ENCODE results near the gene ZMYND8.
"Not testable (repeated sequence)": the region's sequence is repeated elsewhere in the genome, so short reads cannot be mapped to it uniquely, and the experiment has no call there.

Gene ZMYND8

GRCh38 chr20:47356526-47357295 is at the start of gene ZMYND8:
TSS of gene ZMYND8 (minus strand) at chr20:47356699. CDS start at chr20:47356670, 29 bp downstream.
- DNase-seq (ENCODE audit: low read depth): peak; percentile 93

DNA sequence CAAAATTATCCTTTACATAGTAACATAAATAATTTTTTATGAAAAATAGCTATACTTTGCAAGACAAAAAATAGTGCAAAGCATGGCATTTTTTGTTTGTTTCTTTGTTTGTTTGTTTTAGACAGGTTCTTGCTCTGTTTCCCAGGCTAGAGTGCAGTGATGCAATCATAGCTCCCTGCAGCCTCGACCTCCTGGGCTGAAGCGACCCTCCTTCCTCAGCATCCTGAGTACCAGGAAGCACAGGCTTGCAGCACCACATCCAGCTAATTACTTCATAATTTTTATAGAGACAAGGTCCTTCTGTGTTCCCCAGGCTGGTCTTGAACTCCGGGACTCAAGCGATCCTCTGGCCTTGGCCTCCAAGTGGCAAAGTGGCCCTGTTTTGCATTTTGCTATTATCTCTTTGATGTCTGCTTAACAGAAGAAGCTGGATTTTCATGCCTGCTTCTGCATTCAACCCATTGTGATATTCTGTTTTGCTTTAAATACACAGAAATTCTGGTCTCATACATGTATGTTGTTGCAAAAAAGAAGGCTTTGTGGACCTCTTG is 49.4 kb upstream of the ZMYND8 start:
- DNase-seq (ENCODE audit: low read depth): no peak

GRCh38 chr20:47400685-47401084 is 44.2 kb upstream of the ZMYND8 start:
- DNase-seq (ENCODE audit: low read depth): no peak

DNA sequence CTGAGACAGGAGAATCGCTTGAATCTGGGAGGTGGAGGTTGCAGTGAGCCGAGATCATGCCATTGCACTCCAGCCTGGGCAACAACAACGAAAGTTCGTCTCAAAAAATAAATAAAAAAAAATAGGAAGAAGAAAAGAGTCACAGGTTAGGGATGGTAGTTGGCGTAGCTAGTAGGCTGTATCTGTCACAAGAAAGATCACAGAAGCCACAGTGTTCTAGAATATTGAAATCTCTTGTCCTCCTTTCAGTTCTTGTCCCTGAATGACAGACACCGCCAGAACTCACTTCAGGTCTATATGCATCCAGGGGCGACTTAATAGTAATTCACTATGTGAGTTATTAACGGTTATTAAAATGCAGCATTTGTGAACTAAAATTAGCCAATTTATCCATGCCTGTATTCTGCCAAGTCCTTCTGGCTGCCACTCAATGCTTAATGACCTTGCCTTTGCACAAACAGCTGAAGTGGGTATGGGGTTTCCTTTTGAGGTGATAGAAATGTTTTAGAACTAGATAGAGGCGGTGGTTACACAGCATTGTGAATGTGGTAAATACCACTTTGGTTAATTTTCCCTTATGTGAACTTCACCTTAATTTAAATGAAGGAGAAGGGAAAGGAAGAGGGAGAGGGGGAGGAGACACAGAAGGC is 41.3 kb upstream of the ZMYND8 start:
- DNase-seq (ENCODE audit: low read depth): no peak

- no peak for DNase-seq (ENCODE audit: low read depth)
Measured at GRCh38 chr20:47396762-47397476, 40.4 kb upstream of the ZMYND8 start.

GRCh38 chr20:47393796-47394514 is 37.5 kb upstream of the ZMYND8 start:
- not testable (repeated sequence) for DNase-seq (ENCODE audit: low read depth)

GRCh38 chr20:47392721-47393073 is 36.2 kb upstream of the ZMYND8 start:
- no peak for DNase-seq (ENCODE audit: low read depth)

- no peak for DNase-seq (ENCODE audit: low read depth)
Measured at GRCh38 chr20:47392015-47392720, 35.7 kb upstream of the ZMYND8 start.

DNA sequence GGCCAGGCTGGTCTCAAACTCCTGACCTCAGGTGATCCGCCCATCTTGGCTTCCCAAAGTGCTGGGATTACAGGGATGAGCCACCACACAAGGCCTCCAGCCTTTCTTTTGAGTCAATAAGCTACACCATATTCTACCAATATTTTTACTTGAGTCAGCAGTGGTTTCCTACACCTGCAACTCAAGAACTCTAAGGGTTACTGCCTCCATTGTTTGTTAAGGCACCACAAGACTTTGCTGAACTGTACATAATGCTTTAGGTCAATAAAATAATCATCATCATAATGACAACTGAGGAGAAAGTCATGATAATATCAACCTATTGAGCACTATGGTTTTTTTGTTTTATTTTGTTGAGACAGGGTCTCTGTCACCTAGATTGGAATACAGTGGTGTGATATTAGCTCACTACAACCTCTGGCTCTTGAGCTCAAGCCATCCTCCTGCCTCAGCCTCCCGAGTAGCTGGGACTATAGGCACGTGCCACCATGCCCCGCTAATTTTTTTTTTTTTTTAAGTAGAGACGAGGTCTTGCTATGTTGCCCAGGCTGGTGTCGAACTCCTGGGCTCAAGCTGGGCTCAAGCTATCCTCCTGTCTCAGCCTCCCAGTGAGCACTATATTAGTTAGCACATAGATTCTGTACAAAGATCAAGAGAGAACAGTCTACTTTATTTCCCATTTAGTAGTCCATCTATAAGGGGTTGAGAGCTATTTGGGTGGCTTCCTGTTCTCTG is 34.9 kb upstream of the ZMYND8 start:
- DNase-seq (ENCODE audit: low read depth): no peak

- no peak for DNase-seq (ENCODE audit: low read depth)
Measured at GRCh38 chr20:47389867-47390347, 33.4 kb upstream of the ZMYND8 start.

GRCh38 chr20:47385968-47386367 is 29.5 kb upstream of the ZMYND8 start:
- DNase-seq (ENCODE audit: low read depth): not testable (repeated sequence)

DNA sequence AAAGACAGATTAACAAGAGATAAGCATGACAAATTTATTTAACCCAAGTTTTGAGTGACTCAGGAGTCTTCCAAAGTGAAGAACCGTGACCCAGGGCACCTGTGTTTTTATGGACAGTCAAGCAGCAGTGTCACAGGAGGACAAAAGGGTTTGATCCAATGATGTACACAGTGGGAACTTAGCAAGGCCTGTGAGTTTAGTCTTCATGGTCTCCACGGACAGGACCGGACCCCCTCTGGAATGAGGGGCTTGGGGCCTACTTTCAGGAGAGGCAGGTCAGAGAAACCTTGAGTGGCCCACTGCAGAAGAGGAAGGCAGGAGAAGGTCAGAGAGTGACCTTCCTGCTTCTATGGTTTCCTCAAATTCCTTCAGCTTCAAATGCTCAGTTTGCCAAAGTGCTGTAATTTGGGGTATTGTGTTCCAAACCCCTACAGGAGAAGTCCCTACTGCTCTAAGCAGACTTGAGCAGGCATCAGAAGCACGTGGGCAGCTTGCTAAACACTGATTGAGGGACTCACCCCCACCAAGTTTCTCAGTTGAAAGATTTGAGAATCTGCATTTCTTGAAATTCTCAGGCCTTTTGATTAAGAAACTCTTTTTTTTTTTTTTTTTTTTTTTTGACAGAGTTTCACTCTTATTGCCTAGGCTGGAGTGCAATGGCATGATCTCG is 26.4 kb upstream of the ZMYND8 start:
- DNase-seq (ENCODE audit: low read depth): no peak

GRCh38 chr20:47380481-47380880 is 24.0 kb upstream of the ZMYND8 start:
- no peak for DNase-seq (ENCODE audit: low read depth)

DNA sequence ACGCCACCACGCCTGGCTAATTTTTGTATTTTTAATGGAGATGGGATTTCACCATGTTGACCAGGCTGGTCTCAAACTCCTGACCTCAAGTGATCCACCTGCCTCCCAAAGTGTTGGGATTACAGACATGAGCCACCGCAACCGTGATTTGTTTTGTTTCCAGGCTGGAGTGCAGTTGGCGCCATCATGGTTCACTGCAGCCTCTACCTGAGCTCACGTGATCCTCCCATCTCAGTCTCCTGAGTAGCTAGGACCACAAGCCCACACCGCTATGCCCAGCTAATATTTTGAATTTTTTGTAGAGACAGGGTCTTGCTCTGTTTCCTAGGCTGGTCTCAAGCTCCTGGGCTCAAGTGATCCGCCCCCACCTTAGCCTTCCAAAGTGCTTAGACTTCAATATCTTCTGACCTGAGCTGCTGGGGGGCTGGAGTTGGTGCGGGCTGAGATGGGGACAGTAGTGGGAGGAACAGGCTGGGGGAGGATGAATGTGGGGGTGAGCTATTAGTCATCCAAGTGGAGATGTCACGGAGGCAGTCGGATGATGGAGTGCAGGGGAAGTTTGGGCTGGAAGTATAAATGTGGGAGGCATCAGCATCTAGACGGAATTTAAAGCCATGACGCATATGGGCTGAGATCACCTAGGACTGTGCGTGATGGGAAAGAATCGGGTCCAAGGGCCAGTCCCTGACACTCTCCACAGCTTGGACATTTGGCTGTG is 23.1 kb upstream of the ZMYND8 start:
- no peak for DNase-seq (ENCODE audit: low read depth)

DNA sequence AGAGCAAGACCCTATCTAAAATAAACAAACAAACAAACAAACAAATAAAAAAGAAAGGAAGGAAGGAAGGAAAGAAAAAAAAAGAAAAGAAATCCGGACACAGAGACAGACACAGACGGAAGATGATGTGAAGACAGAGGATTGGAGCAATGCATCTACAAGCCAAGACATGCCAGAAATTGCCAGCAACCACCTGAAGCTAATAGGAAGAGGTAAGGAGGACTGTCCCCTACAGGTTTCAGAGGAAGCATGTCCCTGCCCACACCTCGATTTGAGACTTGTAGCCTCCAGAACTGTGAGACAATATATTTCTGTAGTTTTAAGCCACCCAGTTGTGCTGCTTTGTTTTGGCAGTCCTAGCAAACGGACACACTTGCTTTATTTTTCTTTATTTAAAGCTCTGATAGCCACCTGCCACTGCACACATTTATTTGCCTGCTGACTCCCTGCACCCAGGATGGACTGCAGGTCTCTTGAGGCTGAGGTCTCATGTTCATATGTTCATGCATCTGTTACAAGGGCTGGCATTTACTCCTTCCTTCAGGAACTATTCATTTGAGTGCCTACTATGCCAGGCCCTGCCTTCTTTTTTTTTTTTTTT is 20.7 kb upstream of the ZMYND8 start:
- DNase-seq (ENCODE audit: low read depth): no peak

DNA sequence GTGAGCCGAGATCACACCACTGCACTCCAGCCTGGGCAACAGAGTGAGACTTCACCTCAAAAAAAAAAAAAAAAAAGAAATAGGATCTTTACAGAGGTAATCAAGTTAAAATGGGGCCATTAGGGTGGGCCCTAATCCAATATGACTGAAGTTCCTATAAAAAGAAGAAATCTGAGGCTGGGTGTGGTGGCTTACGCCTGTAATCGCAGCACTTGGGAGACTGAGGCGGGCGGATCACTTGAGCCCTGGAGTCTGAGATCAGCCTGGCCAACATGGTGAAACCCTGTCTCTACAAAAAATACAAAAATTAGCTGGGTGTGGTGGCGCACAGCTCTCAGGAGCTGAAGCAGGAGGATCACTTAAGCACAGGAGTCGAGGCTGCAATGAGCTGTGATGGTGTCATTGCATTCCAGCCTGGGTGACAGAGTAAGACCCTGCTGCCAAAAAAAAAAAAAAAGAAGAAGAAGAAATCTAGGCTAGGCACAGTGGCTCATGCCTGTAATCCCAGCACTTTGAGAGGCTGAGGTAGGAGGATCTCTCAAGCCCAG is 19.7 kb upstream of the ZMYND8 start:
- not testable (repeated sequence) for DNase-seq (ENCODE audit: low read depth)

DNA sequence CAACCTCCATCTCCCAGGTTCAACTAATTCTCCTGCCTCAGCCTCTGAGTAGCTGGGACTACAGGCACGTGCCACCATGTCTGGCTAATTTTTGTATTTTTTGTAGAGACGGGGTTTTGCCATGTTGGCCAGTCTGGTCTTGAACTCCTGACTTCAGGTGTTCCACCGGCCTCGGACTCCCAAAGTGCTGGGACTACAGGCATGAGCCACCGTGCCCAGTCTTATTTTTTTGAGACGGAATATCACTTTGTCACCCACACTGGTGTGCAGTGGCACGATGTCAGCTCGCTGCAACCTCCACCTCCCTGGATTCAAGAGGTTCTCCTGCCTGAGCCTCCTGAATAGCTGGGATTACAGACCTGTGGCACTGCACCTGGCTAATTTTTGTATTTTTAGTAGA is 17.6 kb upstream of the ZMYND8 start:
- not testable (repeated sequence) for DNase-seq (ENCODE audit: low read depth)

- DNase-seq (ENCODE audit: low read depth): no peak
Measured at GRCh38 chr20:47373206-47373733, 16.8 kb upstream of the ZMYND8 start.

All from activated T-helper 1 cell treated with Interleukin-2 at 50 U/mL for 16 hours (primary cell).